NCI-H460 (cell line): Measurements from ENCODE around the gene PDE9A. TPM values are rescaled to one million over a fixed set of nuclear protein-coding genes. Genes with fewer than 3 reads are reported as not detected.
"Not testable (repeated sequence)": the region's sequence is repeated elsewhere in the genome, so short reads cannot be mapped to it uniquely, and the experiment has no call there.

Experiments used
- DNase-seq: peaks from one replicate; pipeline ENCODE4 v3.0.0-alpha.2; 2016; ENCODE audit warnings: low read depth; ENCODE audit errors: extremely low read depth
- total RNA-seq: library from RNA; depleted of rRNA; stranded (reverse); fragments of >200 nt; shearing (Covaris generic); gene quantifications from 2 replicates; pipeline ENCODE4 v1.2.3, GENCODE V29; 2014

The PDE9A gene
- total RNA-seq, 1 experiment from 2014 or later = 5.3 TPM

- no peak for DNase-seq
Measured at GRCh38 chr21:42704861-42705260, 51.4 kb downstream of the PDE9A start.

GRCh38 chr21:42705346-42705745 is 51.9 kb downstream of the PDE9A start:
- no peak for DNase-seq

- DNase-seq = no peak
Measured at GRCh38 chr21:42705746-42706374, 52.4 kb downstream of the PDE9A start.

- DNase-seq = no peak
Measured at GRCh38 chr21:42706765-42707164, 53.3 kb downstream of the PDE9A start.

- DNase-seq = no peak
Measured at GRCh38 chr21:42707207-42707830, 53.9 kb downstream of the PDE9A start.

- no peak for DNase-seq
Measured at GRCh38 chr21:42708107-42708506, 54.7 kb downstream of the PDE9A start.

- DNase-seq = not testable (repeated sequence)
Measured at GRCh38 chr21:42708916-42709315, 55.5 kb downstream of the PDE9A start.

- no peak for DNase-seq
Measured at GRCh38 chr21:42711667-42712066, 58.2 kb downstream of the PDE9A start.

GRCh38 chr21:42715427-42715826 is 62.0 kb downstream of the PDE9A start:
- DNase-seq = not testable (repeated sequence)

GRCh38 chr21:42716074-42716473 is 62.7 kb downstream of the PDE9A start:
- no peak for DNase-seq

GRCh38 chr21:42720484-42720883 is 67.1 kb downstream of the PDE9A start:
- not testable (repeated sequence) for DNase-seq

GRCh38 chr21:42721341-42721824 is 68.0 kb downstream of the PDE9A start:
- no peak for DNase-seq

- DNase-seq = no peak
Measured at GRCh38 chr21:42722153-42722552, 68.7 kb downstream of the PDE9A start.

- no peak for DNase-seq
Measured at GRCh38 chr21:42722808-42723473, 69.5 kb downstream of the PDE9A start.

- peak; percentile 67 for DNase-seq
Measured at GRCh38 chr21:42724226-42724920, 71.0 kb downstream of the PDE9A start.

GRCh38 chr21:42725416-42725930 is 72.1 kb downstream of the PDE9A start:
- DNase-seq = no peak

- no peak for DNase-seq
Measured at GRCh38 chr21:42731264-42732032, 78.0 kb downstream of the PDE9A start.

GRCh38 chr21:42732033-42732410 is 78.6 kb downstream of the PDE9A start:
- no peak for DNase-seq

- no peak for DNase-seq
Measured at GRCh38 chr21:42733037-42733627, 79.7 kb downstream of the PDE9A start.

- no peak for DNase-seq
Measured at GRCh38 chr21:42733874-42734273, 80.5 kb downstream of the PDE9A start.
